ENCODE measurements around the gene DYRK1A. TPM values are rescaled to one million over a fixed set of nuclear protein-coding genes. Genes with fewer than 3 reads are reported as not detected.
A peak's percentile ranks its signal among the peaks of the same experiment; 100 is the strongest.

DYRK1A gene
- polyA plus RNA-seq, 3 donors from 2014 or later = 1.8 to 4.8 (median 4.0) TPM

DNA sequence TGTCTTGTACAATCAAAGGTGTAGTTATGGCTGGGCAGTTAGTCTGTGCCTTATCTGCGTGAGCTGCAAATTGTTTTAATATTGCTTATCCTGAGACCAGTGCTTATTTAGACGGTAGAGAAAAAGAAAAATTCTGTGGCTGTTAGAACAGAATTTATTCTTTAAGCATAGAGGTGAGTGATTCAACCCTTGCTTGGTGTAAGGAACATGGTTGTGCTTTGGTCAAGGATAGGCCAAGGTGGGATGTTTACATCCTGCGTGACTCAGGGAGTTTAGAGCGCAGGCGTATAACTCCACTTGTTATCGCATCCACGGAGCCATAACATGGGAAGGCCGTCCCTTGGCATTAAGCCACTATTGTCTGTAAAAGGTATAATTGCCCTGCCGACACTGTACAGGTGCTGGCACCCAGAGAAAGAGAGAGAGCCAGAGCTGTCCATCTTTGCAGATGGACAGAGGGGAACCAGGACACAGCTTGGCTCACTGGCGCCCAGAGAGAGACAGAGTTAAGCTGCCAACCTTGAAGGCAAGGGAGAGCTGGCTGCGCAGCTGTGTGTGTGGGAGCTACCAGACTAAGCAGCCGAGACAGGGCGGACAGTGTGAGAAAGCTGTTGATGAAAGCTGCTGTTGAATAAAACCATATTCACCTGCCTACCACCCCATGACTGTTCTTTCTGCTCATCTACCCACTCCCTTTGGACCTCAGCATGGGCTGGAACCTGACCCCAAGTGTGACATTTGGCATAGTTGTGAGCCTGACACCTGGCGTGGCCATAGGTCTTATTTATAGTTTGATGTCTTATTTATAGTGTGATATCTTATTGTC lies 200.4 kb downstream of the DYRK1A start:
- H3K9me3 Mint-ChIP-seq = no peaks in the 10 kb centered on the region
- peaks cover 22 to 24% of the 10 kb centered on the region in 2 donors for H3K4me1 Mint-ChIP-seq
- no peak for DNase-seq
- peaks cover 14 to 21% (median 15%) of the 10 kb centered on the region in 3 donors for H3K27me3 Mint-ChIP-seq (ENCODE audit: low read depth in 3 of 3)
- H3K4me3 Mint-ChIP-seq = no peak overlapping the region
- H3K36me3 Mint-ChIP-seq = no peaks in the 10 kb centered on the region
- H3K27ac Mint-ChIP-seq = peak overlapping the region in 2 of 6 donors; percentile 19 to 45

DNA sequence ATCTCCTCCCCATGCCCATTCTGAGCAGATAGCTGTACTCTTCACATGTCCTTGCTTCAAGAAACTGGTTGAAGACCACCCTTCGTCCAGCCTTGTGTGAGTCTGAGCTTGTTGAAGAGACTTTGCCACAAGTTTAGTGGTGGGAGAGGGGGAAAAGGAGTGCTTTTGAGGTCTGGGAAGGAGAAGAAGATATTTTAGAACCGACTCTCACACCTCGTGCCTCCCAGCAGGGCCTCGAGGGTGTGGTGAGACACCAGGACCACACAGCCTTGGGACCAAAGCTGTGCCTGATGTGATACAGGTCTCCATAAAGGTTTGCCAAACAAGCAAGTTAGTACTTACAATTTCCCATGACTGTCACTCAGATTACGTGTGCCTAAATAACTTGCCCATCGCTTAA lies 201.8 kb downstream of the DYRK1A start:
- H3K9me3 Mint-ChIP-seq = no peaks in the 10 kb centered on the region
- peaks cover 0 to 3% (median 0%) of the 10 kb centered on the region in 3 donors for H3K36me3 Mint-ChIP-seq
- H3K4me3 Mint-ChIP-seq = no peak overlapping the region
- H3K27me3 Mint-ChIP-seq (ENCODE audit: low read depth in 3 of 3) = peaks cover 15 to 19% (median 16%) of the 10 kb centered on the region in 3 donors
- peaks cover 14 to 17% of the 10 kb centered on the region in 2 donors for H3K4me1 Mint-ChIP-seq
- no peak for DNase-seq
- H3K27ac Mint-ChIP-seq = no peak overlapping the region

- no peak for DNase-seq
- Mint-ChIP-seq H3K27me3 (ENCODE audit: low read depth in 3 of 3) (peaks cover 12 to 20% (median 13%) of the 10 kb centered on the region in 3 donors), H3K4me1 (peaks cover 14 to 16% of the 10 kb centered on the region in 2 donors), H3K36me3 (peaks cover 0 to 3% (median 0%) of the 10 kb centered on the region in 3 donors), H3K27ac (no peak overlapping the region), H3K9me3 (no peaks in the 10 kb centered on the region), H3K4me3 (no peak overlapping the region)
These were observed 202.3 kb downstream of the DYRK1A start for GRCh38 chr21:37568916-37569315.

DNA sequence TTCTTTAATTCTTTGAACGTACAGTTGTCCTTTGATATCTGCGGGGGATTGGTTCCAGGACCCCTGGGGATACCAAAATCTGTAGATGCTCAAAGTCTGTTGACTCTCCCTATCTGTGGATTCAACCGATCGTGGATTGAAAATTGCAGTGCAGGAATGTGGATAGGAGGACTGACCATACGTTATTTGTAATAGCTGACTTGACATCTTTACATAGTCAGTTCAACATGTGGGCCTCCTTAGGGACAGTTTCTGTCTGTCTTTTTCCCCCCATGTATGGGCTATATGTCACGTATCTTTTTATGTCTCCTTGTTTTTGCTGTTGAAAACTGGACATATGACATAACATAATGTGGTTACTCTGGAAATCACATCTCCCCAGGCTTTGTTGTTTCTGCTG lies 204.9 kb downstream of the DYRK1A start:
- H3K27ac Mint-ChIP-seq = no peak overlapping the region
- H3K9me3 Mint-ChIP-seq = no peaks in the 10 kb centered on the region
- peaks cover 1 to 14% (median 11%) of the 10 kb centered on the region in 3 donors for H3K27me3 Mint-ChIP-seq (ENCODE audit: low read depth in 3 of 3)
- peaks cover 0 to 3% (median 0%) of the 10 kb centered on the region in 3 donors for H3K36me3 Mint-ChIP-seq
- DNase-seq = no peak
- no peaks in the 10 kb centered on the region for H3K4me1 Mint-ChIP-seq
- no peak overlapping the region for H3K4me3 Mint-ChIP-seq

GRCh38 chr21:37574316-37574715 lies 207.7 kb downstream of the DYRK1A start:
- Mint-ChIP-seq H3K27me3 (ENCODE audit: low read depth in 3 of 3) (peaks cover 5 to 17% (median 8%) of the 10 kb centered on the region in 3 donors), H3K4me3 (no peak overlapping the region), H3K36me3 (peaks cover 0 to 12% (median 2%) of the 10 kb centered on the region in 3 donors), H3K9me3 (peaks cover 0 to 14% (median 6%) of the 10 kb centered on the region in 6 donors), H3K4me1 (no peaks in the 10 kb centered on the region), H3K27ac (no peak overlapping the region)
- no peak for DNase-seq

DNA sequence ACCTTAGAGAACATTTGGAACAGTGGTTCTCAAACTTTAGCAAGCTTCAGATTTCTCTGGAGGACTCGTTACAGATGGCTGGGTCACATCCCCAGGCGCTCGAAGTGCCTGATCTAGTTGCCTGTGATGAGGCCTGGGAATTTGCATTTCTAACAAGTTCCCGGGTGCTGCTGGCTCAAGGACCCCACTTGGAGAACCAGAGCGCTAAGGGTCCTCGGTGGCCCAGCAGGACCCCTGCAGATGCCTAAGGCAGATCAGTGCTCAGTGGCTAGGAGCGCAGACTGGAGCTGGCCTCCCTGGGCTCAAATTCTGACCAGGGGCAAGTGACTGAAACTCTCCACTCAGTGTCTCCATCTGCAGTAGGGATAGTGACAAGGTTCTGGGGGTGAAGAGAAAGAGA lies 208.2 kb downstream of the DYRK1A start:
- no peak overlapping the region for H3K4me3 Mint-ChIP-seq
- H3K27ac Mint-ChIP-seq = no peak overlapping the region
- H3K9me3 Mint-ChIP-seq = peaks cover 0 to 18% (median 7%) of the 10 kb centered on the region in 6 donors
- no peak for DNase-seq
- no peaks in the 10 kb centered on the region for H3K4me1 Mint-ChIP-seq
- peaks cover 0 to 16% (median 4%) of the 10 kb centered on the region in 3 donors for H3K36me3 Mint-ChIP-seq
- peaks cover 5 to 21% (median 8%) of the 10 kb centered on the region in 3 donors for H3K27me3 Mint-ChIP-seq (ENCODE audit: low read depth in 3 of 3)

GRCh38 chr21:37575580-37575979 lies 209.0 kb downstream of the DYRK1A start:
- H3K9me3 Mint-ChIP-seq = peaks cover 0 to 19% (median 7%) of the 10 kb centered on the region in 6 donors
- peaks cover 0 to 16% (median 4%) of the 10 kb centered on the region in 3 donors for H3K36me3 Mint-ChIP-seq
- peaks cover 5 to 21% (median 6%) of the 10 kb centered on the region in 3 donors for H3K27me3 Mint-ChIP-seq (ENCODE audit: low read depth in 3 of 3)
- H3K4me3 Mint-ChIP-seq = no peak overlapping the region
- no peak for DNase-seq
- no peak overlapping the region for H3K27ac Mint-ChIP-seq
- H3K4me1 Mint-ChIP-seq = no peaks in the 10 kb centered on the region

Other genes starting within 250 kb of the DYRK1A start
- 10 to 100 TPM; 67.7 to 95.1 (median 90.8) TPM for gene VPS26C, start 99.4 kb upstream of the DYRK1A start, polyA plus RNA-seq